ENCODE results near the gene SMG6.
"Not testable (repeated sequence)": the region's sequence is repeated elsewhere in the genome, so short reads cannot be mapped to it uniquely, and the experiment has no call there.

Gene SMG6

DNA sequence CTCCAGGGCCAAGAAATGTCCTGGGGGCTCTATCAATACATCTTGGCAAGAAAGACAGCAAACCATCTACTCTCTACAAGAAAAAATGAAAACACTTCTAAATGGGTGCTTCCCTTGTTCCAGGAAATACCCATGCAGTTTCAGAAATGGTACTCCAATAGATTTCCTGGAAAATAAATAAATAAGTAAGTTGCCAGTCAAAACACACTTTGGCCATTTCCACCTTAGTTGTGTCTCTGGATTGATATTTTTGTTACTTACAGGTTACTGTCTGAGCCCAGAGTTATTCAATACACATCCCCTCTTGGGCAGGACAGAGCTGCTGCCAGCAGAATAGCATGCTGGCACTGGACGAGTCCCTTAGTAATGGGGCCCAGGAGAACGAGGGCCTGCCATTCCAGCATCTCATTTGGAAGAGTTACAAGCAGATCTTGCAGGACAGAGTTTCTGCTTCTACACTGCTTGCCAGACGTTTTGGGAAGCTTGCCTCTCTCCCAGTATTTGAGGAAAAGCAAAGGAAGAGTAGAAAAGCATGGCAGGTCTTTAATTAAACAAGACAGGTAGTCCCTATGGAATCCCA, 100.5 kb downstream of the SMG6 start:
- no peak for DNase-seq (ENCODE audit: low read depth)

- no peak for DNase-seq (ENCODE audit: low read depth)
These were observed 101.1 kb downstream of the SMG6 start for GRCh38 chr17:2202302-2202995.

- DNase-seq (ENCODE audit: low read depth), result not testable (repeated sequence)
These were observed 104.2 kb downstream of the SMG6 start for GRCh38 chr17:2199386-2199785.

DNA sequence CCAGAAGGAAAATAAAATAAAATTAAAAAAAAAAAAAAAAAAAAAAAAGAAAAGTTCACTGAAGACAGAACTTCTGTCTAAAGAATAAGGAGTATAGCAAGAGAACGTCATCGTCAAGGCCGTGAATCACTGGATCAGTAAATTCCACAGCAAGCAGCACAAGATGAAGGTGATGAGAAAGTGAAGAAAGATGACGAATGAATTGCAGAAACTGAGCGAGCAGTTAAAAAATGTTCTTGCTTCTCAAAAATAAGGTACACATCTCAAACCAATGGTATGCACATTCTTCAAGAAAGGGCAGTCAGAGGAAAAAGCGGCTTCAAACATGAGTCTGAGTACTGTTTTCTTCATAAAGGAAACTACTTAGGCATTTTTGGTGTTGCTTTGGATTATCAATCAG, 104.7 kb downstream of the SMG6 start:
- DNase-seq (ENCODE audit: low read depth), result no peak

DNA sequence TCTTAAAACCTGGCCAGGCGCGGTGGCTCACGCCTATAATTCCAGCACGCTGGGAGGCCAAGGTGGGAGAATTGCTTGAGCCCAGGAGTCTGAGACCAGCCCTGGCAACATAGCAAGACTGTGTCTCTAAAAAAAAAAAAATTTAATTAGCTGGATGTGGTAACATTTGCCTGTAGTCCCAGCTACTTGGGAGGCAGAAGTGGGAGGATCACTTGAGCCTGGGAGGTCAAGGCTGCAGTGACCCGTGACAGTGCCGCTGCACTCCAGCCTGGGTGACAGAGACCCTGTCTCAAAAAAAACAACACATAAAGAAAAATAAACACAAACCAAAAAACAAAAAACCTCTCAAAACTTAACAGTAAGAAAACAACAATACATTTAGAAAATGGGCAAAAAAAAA, 106.3 kb downstream of the SMG6 start:
- DNase-seq (ENCODE audit: low read depth), result no peak

DNA sequence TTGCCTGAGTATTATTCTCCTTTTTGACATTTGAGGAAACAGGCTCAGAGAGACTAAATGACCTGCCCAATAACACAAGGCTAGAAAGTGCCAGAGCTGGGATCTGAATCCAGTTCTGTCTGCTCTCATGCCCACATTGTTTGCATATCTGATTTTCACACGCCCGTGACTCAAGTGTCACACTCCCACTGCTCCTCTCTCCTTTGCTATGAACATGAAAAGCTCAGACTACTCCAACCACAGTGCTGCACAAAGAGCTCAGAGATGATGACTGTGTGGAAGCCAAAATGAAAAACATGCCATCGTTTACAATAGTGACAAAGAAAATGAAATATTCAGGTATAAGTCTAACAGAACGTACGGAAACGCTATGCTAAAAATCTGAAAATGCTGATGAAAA, 107.9 kb downstream of the SMG6 start:
- no peak for DNase-seq (ENCODE audit: low read depth)

- DNase-seq (ENCODE audit: low read depth), result no peak
These were observed 108.7 kb downstream of the SMG6 start for GRCh38 chr17:2194889-2195335.

GRCh38 chr17:2192367-2193057, 111.1 kb downstream of the SMG6 start:
- peak; percentile 44 for DNase-seq (ENCODE audit: low read depth)

GRCh38 chr17:2191785-2192184, 111.8 kb downstream of the SMG6 start:
- DNase-seq (ENCODE audit: low read depth), result no peak

DNA sequence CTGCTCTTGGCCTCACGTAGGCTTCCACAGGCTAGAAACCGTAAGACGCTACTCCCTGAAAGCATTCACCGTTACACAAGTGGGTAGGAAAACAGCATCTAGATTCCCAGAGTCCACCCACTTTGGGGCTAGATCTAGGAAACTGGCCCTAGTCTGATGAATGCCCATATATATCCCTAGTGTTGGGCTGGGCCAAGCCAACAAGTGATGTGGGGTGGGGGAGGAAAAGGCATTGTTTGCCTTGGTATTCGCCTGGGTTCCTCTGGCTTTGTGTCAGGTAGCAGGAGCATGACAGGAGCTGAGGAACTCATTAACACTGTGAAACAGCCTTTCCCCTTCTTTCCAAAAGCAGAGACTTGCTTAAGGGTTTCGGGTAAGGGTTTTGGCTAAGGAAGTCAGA, 112.4 kb downstream of the SMG6 start:
- DNase-seq (ENCODE audit: low read depth), result no peak

DNA sequence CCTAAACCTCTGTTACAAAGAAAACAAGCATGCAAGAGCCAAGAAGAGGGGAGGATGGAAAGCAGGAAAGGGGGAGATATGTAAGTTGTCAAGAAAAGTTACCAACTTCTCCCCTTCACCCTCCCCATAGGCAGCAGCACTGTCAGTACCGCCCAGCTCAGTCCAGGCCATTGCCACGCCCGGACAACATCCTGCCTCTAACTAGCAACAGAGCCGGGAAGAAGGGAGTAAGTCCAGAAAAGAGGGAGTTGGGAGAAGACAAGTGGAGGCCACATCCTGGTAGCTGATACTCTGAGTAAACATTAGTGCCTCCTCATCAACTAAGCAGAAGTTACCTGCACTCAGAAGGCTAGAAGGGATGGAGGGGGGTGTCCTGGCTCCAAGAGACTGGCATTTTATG, 113.6 kb downstream of the SMG6 start:
- DNase-seq (ENCODE audit: low read depth), result no peak

DNA sequence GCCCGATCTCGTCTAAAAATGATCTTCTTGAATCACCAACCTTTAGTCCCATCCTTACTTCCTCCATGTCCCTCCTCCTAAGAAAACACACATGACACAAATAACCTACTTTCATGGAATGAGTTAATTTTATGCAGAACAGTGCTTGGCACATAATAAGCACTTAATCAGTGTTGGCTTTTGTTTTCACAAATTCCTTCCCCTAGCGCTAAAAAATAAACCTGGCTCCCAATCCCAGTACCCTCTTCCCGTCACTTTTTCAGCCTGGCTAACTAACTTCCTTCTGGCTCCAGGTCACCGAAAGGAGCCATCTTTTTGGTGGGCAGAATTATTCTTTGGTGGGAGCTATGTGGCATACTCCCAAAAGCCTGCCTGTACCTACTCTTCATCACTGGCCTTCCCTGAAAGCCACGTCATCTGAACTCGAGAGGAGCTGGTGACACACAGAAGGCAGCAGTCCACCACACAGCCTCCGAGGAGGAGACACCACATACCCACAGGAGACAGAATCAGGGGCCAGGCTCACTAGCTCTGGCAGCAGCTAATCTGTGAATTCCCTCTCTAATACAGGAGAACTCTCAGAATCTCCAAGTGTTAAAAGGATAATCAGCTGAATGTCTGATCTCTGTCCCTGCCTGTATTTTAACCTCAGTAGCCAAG, 114.5 kb downstream of the SMG6 start:
- DNase-seq (ENCODE audit: low read depth), result no peak

DNA sequence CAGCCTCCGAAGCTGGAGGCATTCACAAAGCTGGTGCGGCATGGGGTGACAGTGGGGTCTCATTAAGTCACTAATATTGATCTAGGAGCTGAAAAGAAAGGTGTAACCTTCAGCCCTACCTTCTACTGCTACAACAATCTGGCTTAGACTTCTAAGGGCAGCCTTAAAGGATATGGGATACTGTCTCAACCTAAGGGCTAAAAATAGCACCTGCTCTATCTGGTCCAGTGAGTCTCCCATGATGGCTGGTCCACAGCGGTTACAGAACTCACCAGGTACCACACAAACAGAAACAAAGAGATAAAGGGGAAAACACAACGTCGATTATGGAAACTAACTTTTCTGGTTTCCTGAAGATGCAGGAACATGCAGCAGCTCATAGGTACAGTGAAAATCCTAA, 115.8 kb downstream of the SMG6 start:
- DNase-seq (ENCODE audit: low read depth), result no peak

DNA sequence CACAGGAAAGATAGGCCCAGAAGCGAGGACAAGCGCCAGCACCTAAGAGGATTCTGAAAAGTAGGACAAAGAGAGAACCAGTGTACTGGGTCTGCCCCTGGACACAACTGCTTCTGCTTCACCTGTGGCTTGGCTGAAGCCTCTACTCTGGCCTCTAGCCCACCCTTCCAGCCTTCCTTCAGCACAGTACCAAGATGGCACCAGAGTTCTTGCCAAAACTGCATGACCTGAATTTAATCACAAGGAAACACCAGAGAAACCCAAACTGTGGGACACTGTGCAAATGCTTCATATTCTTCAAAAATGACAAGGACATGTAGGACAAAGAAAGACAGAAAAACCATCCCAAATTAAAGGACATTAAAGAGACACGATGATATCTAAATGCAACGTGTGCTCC, 116.6 kb downstream of the SMG6 start:
- no peak for DNase-seq (ENCODE audit: low read depth)

DNA sequence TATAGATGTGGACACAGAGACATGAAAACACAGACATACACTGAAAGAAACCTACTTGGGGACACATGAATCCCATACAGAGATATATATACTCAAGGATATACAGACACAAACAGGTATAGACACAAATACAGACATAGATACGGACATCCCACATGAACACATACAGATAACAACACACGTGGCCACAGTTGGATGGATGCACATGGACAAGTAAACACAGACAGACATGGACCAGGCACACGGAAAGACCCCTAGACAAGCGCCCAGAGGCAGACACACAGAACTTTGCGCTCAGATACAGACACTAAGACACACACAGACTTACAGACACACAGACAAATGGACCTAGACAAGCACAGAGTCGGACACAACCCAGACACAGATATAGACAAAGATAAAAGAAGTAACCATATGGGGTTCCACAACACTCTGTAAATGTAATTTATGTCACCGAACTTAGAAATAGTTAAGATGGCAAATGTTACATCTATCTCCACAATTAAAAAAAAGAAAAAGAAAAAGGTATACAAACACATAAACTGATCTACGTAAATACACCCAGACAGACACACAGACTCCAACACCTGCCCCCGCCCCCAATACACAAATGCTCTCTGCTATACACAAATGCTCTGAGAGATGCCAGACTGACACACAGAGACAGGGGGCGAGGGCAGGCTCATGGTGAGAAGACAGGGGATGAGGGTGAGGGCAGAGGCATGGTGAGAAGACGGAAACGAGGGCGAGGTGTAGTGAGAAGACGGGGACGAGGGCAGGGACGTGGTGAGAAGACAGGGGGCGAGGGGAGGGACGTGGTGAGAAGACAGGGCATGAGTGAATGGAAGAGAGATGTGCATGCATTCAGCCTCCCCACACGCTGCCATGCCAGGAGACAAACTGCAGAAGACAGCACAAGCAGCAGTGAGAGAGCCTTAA, 118.3 kb downstream of the SMG6 start:
- DNase-seq (ENCODE audit: low read depth), result no peak

DNA sequence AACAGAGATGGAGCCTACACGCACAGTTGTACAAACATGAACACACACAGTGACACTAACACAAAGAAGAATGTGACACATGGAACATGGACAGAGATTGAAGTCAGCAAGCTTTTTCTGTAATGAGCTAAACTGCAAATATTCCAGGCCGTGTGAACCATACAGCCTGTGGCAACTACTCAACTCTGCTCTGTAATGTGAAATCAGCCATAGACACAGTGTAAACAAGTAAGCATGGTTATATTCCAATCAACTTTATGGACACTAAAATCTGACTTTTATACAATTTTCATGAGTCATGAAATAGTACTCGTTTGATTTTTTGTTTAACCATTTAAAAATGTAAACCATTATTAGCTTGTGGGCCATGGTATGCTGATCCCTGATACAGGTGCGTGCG, 120.2 kb downstream of the SMG6 start:
- no peak for DNase-seq (ENCODE audit: low read depth)

- no peak for DNase-seq (ENCODE audit: low read depth)
These were observed 121.6 kb downstream of the SMG6 start for GRCh38 chr17:2181897-2182448.

DNA sequence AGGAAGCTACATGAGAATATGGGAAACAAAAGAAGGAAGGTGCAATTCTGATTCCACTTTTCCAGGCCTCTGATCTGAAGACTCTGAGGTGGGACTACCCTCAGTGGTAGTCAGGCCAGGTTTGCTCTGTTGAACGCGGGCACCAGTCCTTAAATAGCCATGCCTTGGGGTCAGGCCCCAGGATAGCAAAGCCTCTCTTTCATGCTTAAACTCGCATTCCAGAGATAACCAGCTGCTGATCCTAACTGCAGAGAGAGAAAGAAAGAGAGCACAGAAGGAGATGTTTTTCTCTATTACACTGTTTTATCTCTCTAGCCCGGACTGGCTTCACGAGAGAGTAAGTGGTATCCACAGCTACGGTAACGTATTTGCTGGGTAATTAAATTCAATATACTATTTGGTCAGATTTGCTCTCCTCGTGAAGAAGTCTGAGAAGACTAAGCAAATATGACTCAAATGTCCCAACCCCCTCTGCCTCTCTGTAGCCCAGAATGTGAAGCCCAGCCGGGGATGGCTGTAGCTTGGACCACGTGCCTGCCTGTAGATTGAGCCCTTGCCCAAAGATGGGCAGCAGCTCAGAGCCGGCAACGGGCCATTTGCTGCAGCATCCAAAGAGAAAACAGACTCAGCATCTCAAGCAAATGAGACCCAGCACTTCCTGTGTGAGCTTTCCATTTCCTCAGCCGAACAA, 122.2 kb downstream of the SMG6 start:
- DNase-seq (ENCODE audit: low read depth), result no peak

DNA sequence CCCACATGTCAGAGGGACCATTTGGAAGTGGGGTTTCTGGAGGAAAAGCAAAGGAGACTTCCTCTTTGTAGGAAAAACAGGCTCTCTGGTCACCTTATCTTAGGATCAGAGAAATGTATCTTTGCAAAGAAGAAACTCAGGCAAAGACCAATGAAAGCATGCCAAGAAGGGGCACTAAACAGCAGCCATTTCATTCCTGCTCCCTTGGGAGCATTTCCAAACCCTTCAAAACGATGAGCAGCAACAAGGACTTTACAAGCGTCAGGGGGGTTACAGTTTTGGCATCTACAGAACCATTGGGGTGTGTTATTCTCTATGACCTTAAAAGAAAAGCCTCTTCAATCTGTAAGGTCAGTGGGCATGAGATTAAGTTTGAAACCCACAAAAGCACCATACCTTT, 122.8 kb downstream of the SMG6 start:
- DNase-seq (ENCODE audit: low read depth), result no peak

GRCh38 chr17:2179615-2180295, 123.8 kb downstream of the SMG6 start:
- DNase-seq (ENCODE audit: low read depth), result no peak
